ENCODE results near the gene AUTS2.

AUTS2 gene

GRCh38 chr7:70680306-70680705 lies 1082.0 kb downstream of the AUTS2 start:
- peaks cover 2% of the 10 kb centered on the region for H3K36me3 Mint-ChIP-seq (ENCODE audit: insufficient read depth)
- H3K4me1 Mint-ChIP-seq, result peaks cover 61% of the 10 kb centered on the region
- peak overlapping the region; percentile 93 for H3K27ac Mint-ChIP-seq (ENCODE audit: low read depth)
- no peaks in the 10 kb centered on the region for H3K9me3 Mint-ChIP-seq
- DNase-seq (ENCODE audit: low spot score in 2 of 2) (no peak), ATAC-seq (replicated peaks; ENCODE audit: extremely low read depth, poor library complexity, severe bottlenecking) (no peak)
- H3K4me3 Mint-ChIP-seq, result peak overlapping the region; percentile 73
- H3K27me3 Mint-ChIP-seq, result no peaks in the 10 kb centered on the region

GRCh38 chr7:70680743-70681468 lies 1082.6 kb downstream of the AUTS2 start:
- DNase-seq (ENCODE audit: low spot score in 2 of 2) (no peak), ATAC-seq (replicated peaks; ENCODE audit: extremely low read depth, poor library complexity, severe bottlenecking) (no peak)
- no peaks in the 10 kb centered on the region for H3K27me3 Mint-ChIP-seq
- H3K4me3 Mint-ChIP-seq, result peak overlapping the region; percentile 73
- H3K36me3 Mint-ChIP-seq (ENCODE audit: insufficient read depth), result peaks cover 2% of the 10 kb centered on the region
- no peaks in the 10 kb centered on the region for H3K9me3 Mint-ChIP-seq
- H3K27ac Mint-ChIP-seq (ENCODE audit: low read depth), result peak overlapping the region; percentile 93
- peaks cover 58% of the 10 kb centered on the region for H3K4me1 Mint-ChIP-seq

GRCh38 chr7:70681469-70682350 lies 1083.4 kb downstream of the AUTS2 start:
- Mint-ChIP-seq H3K36me3 (ENCODE audit: insufficient read depth) (peaks cover 2% of the 10 kb centered on the region), H3K27ac (ENCODE audit: low read depth) (peak overlapping the region; percentile 86), H3K4me1 (peaks cover 52% of the 10 kb centered on the region), H3K9me3 (no peaks in the 10 kb centered on the region), H3K27me3 (no peaks in the 10 kb centered on the region), H3K4me3 (peak overlapping the region; percentile 76)
- DNase-seq (ENCODE audit: low spot score in 2 of 2) (no peak), ATAC-seq (replicated peaks; ENCODE audit: extremely low read depth, poor library complexity, severe bottlenecking) (peak; percentile 48)

GRCh38 chr7:70684173-70684572 lies 1085.9 kb downstream of the AUTS2 start:
- Mint-ChIP-seq H3K9me3 (no peaks in the 10 kb centered on the region), H3K4me1 (peaks cover 34% of the 10 kb centered on the region), H3K4me3 (no peak overlapping the region), H3K27ac (ENCODE audit: low read depth) (no peak overlapping the region), H3K27me3 (no peaks in the 10 kb centered on the region), H3K36me3 (ENCODE audit: insufficient read depth) (peaks cover 2% of the 10 kb centered on the region)
- ATAC-seq (replicated peaks; ENCODE audit: extremely low read depth, poor library complexity, severe bottlenecking), result no peak
- no peak for DNase-seq (ENCODE audit: low spot score in 2 of 2)

GRCh38 chr7:70693321-70693685 lies 1095.0 kb downstream of the AUTS2 start:
- H3K36me3 Mint-ChIP-seq (ENCODE audit: insufficient read depth), result peaks cover 23% of the 10 kb centered on the region
- H3K4me3 Mint-ChIP-seq, result peak overlapping the region; percentile 80
- H3K27ac Mint-ChIP-seq (ENCODE audit: low read depth), result peak overlapping the region; percentile 88
- DNase-seq (ENCODE audit: low spot score in 2 of 2) (no peak), ATAC-seq (replicated peaks; ENCODE audit: extremely low read depth, poor library complexity, severe bottlenecking) (no peak)
- H3K27me3 Mint-ChIP-seq, result no peaks in the 10 kb centered on the region
- no peaks in the 10 kb centered on the region for H3K9me3 Mint-ChIP-seq
- peaks cover 39% of the 10 kb centered on the region for H3K4me1 Mint-ChIP-seq

- Mint-ChIP-seq H3K4me3 (peak overlapping the region; percentile 80), H3K27me3 (no peaks in the 10 kb centered on the region), H3K36me3 (ENCODE audit: insufficient read depth) (peaks cover 28% of the 10 kb centered on the region), H3K4me1 (peaks cover 44% of the 10 kb centered on the region), H3K27ac (ENCODE audit: low read depth) (peak overlapping the region; percentile 88), H3K9me3 (no peaks in the 10 kb centered on the region)
- DNase-seq (ENCODE audit: low spot score in 2 of 2) (peak; percentile 50 to 70), ATAC-seq (replicated peaks; ENCODE audit: extremely low read depth, poor library complexity, severe bottlenecking) (peak; percentile 78)
Observed at GRCh38 chr7:70693686-70694433, 1095.6 kb downstream of the AUTS2 start.

GRCh38 chr7:70694434-70694970 lies 1096.2 kb downstream of the AUTS2 start:
- H3K27me3 Mint-ChIP-seq, result no peaks in the 10 kb centered on the region
- H3K36me3 Mint-ChIP-seq (ENCODE audit: insufficient read depth), result peaks cover 29% of the 10 kb centered on the region
- peak overlapping the region; percentile 96 for H3K4me3 Mint-ChIP-seq
- ATAC-seq (replicated peaks; ENCODE audit: extremely low read depth, poor library complexity, severe bottlenecking), result peak; percentile 41
- peak in 1 of 2 donors; percentile 19 for DNase-seq (ENCODE audit: low spot score in 2 of 2)
- H3K9me3 Mint-ChIP-seq, result no peaks in the 10 kb centered on the region
- peak overlapping the region; percentile 97 for H3K27ac Mint-ChIP-seq (ENCODE audit: low read depth)
- H3K4me1 Mint-ChIP-seq, result peaks cover 44% of the 10 kb centered on the region

GRCh38 chr7:70694971-70695794 lies 1096.9 kb downstream of the AUTS2 start:
- Mint-ChIP-seq H3K27ac (ENCODE audit: low read depth) (peak overlapping the region; percentile 97), H3K4me3 (peak overlapping the region; percentile 96), H3K27me3 (no peaks in the 10 kb centered on the region), H3K4me1 (peaks cover 44% of the 10 kb centered on the region), H3K36me3 (ENCODE audit: insufficient read depth) (peaks cover 29% of the 10 kb centered on the region), H3K9me3 (no peaks in the 10 kb centered on the region)
- ATAC-seq (replicated peaks; ENCODE audit: extremely low read depth, poor library complexity, severe bottlenecking) (no peak), DNase-seq (ENCODE audit: low spot score in 2 of 2) (no peak)

- Mint-ChIP-seq H3K27ac (ENCODE audit: low read depth) (peak overlapping the region; percentile 97), H3K9me3 (no peaks in the 10 kb centered on the region), H3K4me3 (peak overlapping the region; percentile 96)
Observed at GRCh38 chr7:70695795-70696083, 1097.5 kb downstream of the AUTS2 start.

GRCh38 chr7:70696201-70696754 lies 1098.0 kb downstream of the AUTS2 start:
- Mint-ChIP-seq H3K27me3 (no peaks in the 10 kb centered on the region), H3K9me3 (no peaks in the 10 kb centered on the region), H3K27ac (ENCODE audit: low read depth) (peak overlapping the region; percentile 97), H3K4me1 (peaks cover 44% of the 10 kb centered on the region), H3K36me3 (ENCODE audit: insufficient read depth) (peaks cover 29% of the 10 kb centered on the region), H3K4me3 (peak overlapping the region; percentile 96)
- ATAC-seq (replicated peaks; ENCODE audit: extremely low read depth, poor library complexity, severe bottlenecking) (no peak), DNase-seq (ENCODE audit: low spot score in 2 of 2) (no peak)

More at GRCh38 chr7:70695795-70696083, 1097.5 kb downstream of the AUTS2 start:
- H3K27me3 Mint-ChIP-seq, result no peaks in the 10 kb centered on the region
- no peak for DNase-seq (ENCODE audit: low spot score in 2 of 2)
- H3K36me3 Mint-ChIP-seq (ENCODE audit: insufficient read depth), result peaks cover 29% of the 10 kb centered on the region
- peaks cover 44% of the 10 kb centered on the region for H3K4me1 Mint-ChIP-seq
- no peak for ATAC-seq (replicated peaks; ENCODE audit: extremely low read depth, poor library complexity, severe bottlenecking)

- H3K4me3 Mint-ChIP-seq, result peak overlapping the region; percentile 96
Observed at GRCh38 chr7:70698219-70698832, 1100.1 kb downstream of the AUTS2 start.

More at GRCh38 chr7:70698219-70698832, 1100.1 kb downstream of the AUTS2 start:
- Mint-ChIP-seq H3K36me3 (ENCODE audit: insufficient read depth) (peaks cover 27% of the 10 kb centered on the region), H3K4me1 (peaks cover 36% of the 10 kb centered on the region), H3K27ac (ENCODE audit: low read depth) (no peak overlapping the region), H3K27me3 (no peaks in the 10 kb centered on the region), H3K9me3 (no peaks in the 10 kb centered on the region)
- DNase-seq (ENCODE audit: low spot score in 2 of 2), result peak in 1 of 2 donors; percentile 39
- no peak for ATAC-seq (replicated peaks; ENCODE audit: extremely low read depth, poor library complexity, severe bottlenecking)
